Neural progenitor cell (in vitro differentiated cells): ENCODE data around the gene MUC6. TPM values are rescaled to one million over a fixed set of nuclear protein-coding genes. Genes with fewer than 3 reads are reported as not detected.

Experiments used
- DNase-seq: peaks from one replicate; pipeline ENCODE4 v3.0.0-alpha.2; 2016; ENCODE audit warnings: low spot score
- H2AFZ ChIP-seq: fragments of 200-600 bp; sonication (generic); replicated peaks from 2 replicates; pipeline ENCODE4 v1.6.1; 2016; ENCODE audit warnings: antibody characterized with exemption
- H3F3A ChIP-seq: fragments of 200-600 bp; sonication (generic); 2 replicates; pipeline ENCODE4 v1.6.1; 2016; ENCODE audit warnings: antibody characterized with exemption, low read depth
- H3K27ac ChIP-seq: fragments of 200-600 bp; sonication (generic); 2 replicates; pipeline ENCODE4 v1.5.1; 2016; ENCODE audit warnings: mild to moderate bottlenecking
- H3K27me3 ChIP-seq: fragments of 200-600 bp; sonication (generic); 2 replicates; pipeline ENCODE4 v1.6.1; 2016; ENCODE audit warnings: mild to moderate bottlenecking, moderate library complexity
- H3K36me3 ChIP-seq: fragments of 200-600 bp; sonication (generic); 2 replicates; pipeline ENCODE4 v1.5.1; 2016
- H3K4me1 ChIP-seq: fragments of 200-600 bp; sonication (generic); 2 replicates; pipeline ENCODE4 v1.6.1; 2016; ENCODE audit warnings: mixed run types
- H3K4me2 ChIP-seq: fragments of 200-600 bp; sonication (generic); 2 replicates; pipeline ENCODE4 v1.6.1; 2016
- H3K4me3 ChIP-seq: fragments of 200-600 bp; sonication (generic); 2 replicates; pipeline ENCODE4 v1.5.1; 2016
- H3K79me2 ChIP-seq: fragments of 200-600 bp; sonication (generic); 2 replicates; pipeline ENCODE4 v1.6.1; 2016; ENCODE audit warnings: low read depth
- H3K9ac ChIP-seq: fragments of 200-600 bp; sonication (generic); 2 replicates; pipeline ENCODE4 v1.6.1; 2016
- H3K9me3 ChIP-seq: fragments of 200-600 bp; sonication (generic); 2 replicates; pipeline ENCODE4 v1.5.1; 2016; ENCODE audit warnings: low read depth
- H4K20me1 ChIP-seq: fragments of 200-600 bp; sonication (generic); 2 replicates; pipeline ENCODE4 v1.6.1; 2016; ENCODE audit warnings: low read depth
- H3K27ac Mint-ChIP-seq: 3 replicates; pipeline ENCODE4 v1.8.0; 2021; ENCODE audit warnings: mixed read lengths
- H3K27me3 Mint-ChIP-seq: 2 replicates; pipeline ENCODE4 v1.8.0; 2022; ENCODE audit warnings: low read depth, mild to moderate bottlenecking, inconsistent platforms, moderate library complexity, mixed read lengths; ENCODE audit not compliant: insufficient read depth
- H3K36me3 Mint-ChIP-seq: 3 replicates; pipeline ENCODE4 v1.8.0; 2021; ENCODE audit warnings: mixed read lengths
- H3K4me1 Mint-ChIP-seq: 3 replicates; pipeline ENCODE4 v1.8.0; 2021; ENCODE audit warnings: mixed read lengths
- H3K4me3 Mint-ChIP-seq: 3 replicates; pipeline ENCODE4 v1.8.0; 2021; ENCODE audit warnings: mild to moderate bottlenecking, moderate library complexity, mixed read lengths
- H3K9me3 Mint-ChIP-seq: 3 replicates; pipeline ENCODE4 v1.8.0; 2020; ENCODE audit warnings: mixed read lengths
- CTCF ChIP-seq: fragments of 200-600 bp; sonication (generic); IDR thresholded peaks from 2 replicates; pipeline ENCODE4 v1.5.1; 2017; ENCODE audit warnings: antibody characterized with exemption, mild to moderate bottlenecking
- EZH2 ChIP-seq: fragments of 200-600 bp; sonication (generic); IDR thresholded peaks from 2 replicates; pipeline ENCODE4 v1.6.1; 2017; ENCODE audit warnings: antibody characterized with exemption, mild to moderate bottlenecking, moderate library complexity
- EZH2phosphoT487 ChIP-seq: fragments of 200-600 bp; sonication (generic); IDR thresholded peaks from 2 replicates; pipeline ENCODE4 v1.6.1; 2017; ENCODE audit warnings: antibody characterized with exemption
- total RNA-seq: library from RNA; depleted of rRNA; stranded (reverse); fragments of >200 nt; gene quantifications from 2 replicates; pipeline ENCODE4 v1.2.3, GENCODE V29; 2015; ENCODE audit warnings: low replicate concordance

The MUC6 gene
- total RNA-seq, 1 donor from 2014 or later = not detected

- H3K36me3 ChIP-seq = no peaks in the 10 kb centered on the region
- no peaks in the 10 kb centered on the region for H3K79me2 ChIP-seq
- no peaks in the 10 kb centered on the region for H3K27me3 ChIP-seq
- H3F3A ChIP-seq = no peaks in the 10 kb centered on the region
- H2AFZ ChIP-seq = no peak overlapping the region
- H3K4me1 ChIP-seq = no peaks in the 10 kb centered on the region
- H3K4me2 ChIP-seq = no peak overlapping the region
- H3K9ac ChIP-seq = no peak overlapping the region
- H3K9me3 ChIP-seq = no peaks in the 10 kb centered on the region
- no peak overlapping the region for H3K4me3 ChIP-seq
- H4K20me1 ChIP-seq = no peaks in the 10 kb centered on the region
- no peaks in the 10 kb centered on the region for H3K36me3 Mint-ChIP-seq
- DNase-seq = no peak
- no peaks in the 10 kb centered on the region for H3K4me1 Mint-ChIP-seq
- no peak overlapping the region for H3K4me3 Mint-ChIP-seq
- H3K27ac ChIP-seq = no peak overlapping the region
- TF ChIP-seq EZH2phosphoT487 = no peak
- no peak for TF ChIP-seq EZH2
- TF ChIP-seq CTCF = no peak
- H3K27ac Mint-ChIP-seq = no peak overlapping the region
- no peaks in the 10 kb centered on the region for H3K9me3 Mint-ChIP-seq
- H3K27me3 Mint-ChIP-seq = peaks cover 2% of the 10 kb centered on the region
These were observed 47.4 kb upstream of the MUC6 start for GRCh38 chr11:1083621-1084551.

- no peaks in the 10 kb centered on the region for H3K36me3 Mint-ChIP-seq
- Histone ChIP-seq H3K4me1 (no peaks in the 10 kb centered on the region), H3K27ac (no peak overlapping the region), H3K9me3 (no peaks in the 10 kb centered on the region), H3K79me2 (no peaks in the 10 kb centered on the region), H3K4me2 (no peak overlapping the region), H2AFZ (no peak overlapping the region), H3F3A (no peaks in the 10 kb centered on the region), H4K20me1 (no peaks in the 10 kb centered on the region), H3K9ac (no peak overlapping the region), H3K36me3 (no peaks in the 10 kb centered on the region), H3K27me3 (no peaks in the 10 kb centered on the region), H3K4me3 (no peak overlapping the region)
- no peaks in the 10 kb centered on the region for H3K4me1 Mint-ChIP-seq
- peaks cover 2% of the 10 kb centered on the region for H3K27me3 Mint-ChIP-seq
- DNase-seq = no peak
- no peak overlapping the region for H3K4me3 Mint-ChIP-seq
- no peaks in the 10 kb centered on the region for H3K9me3 Mint-ChIP-seq
- no peak overlapping the region for H3K27ac Mint-ChIP-seq
- no peak for TF ChIP-seq EZH2
- TF ChIP-seq CTCF = no peak
- TF ChIP-seq EZH2phosphoT487 = no peak
These were observed 46.5 kb upstream of the MUC6 start for GRCh38 chr11:1082728-1083620.

- Histone ChIP-seq H3K36me3 (no peaks in the 10 kb centered on the region), H3F3A (no peaks in the 10 kb centered on the region), H3K9ac (no peak overlapping the region), H4K20me1 (no peaks in the 10 kb centered on the region), H3K27me3 (no peaks in the 10 kb centered on the region), H3K4me3 (no peak overlapping the region), H3K79me2 (no peaks in the 10 kb centered on the region), H3K4me1 (no peaks in the 10 kb centered on the region), H3K9me3 (no peaks in the 10 kb centered on the region), H3K27ac (no peak overlapping the region), H2AFZ (no peak overlapping the region), H3K4me2 (no peak overlapping the region)
- Mint-ChIP-seq H3K4me1 (no peaks in the 10 kb centered on the region), H3K4me3 (no peak overlapping the region), H3K36me3 (no peaks in the 10 kb centered on the region), H3K9me3 (no peaks in the 10 kb centered on the region), H3K27me3 (peaks cover 2% of the 10 kb centered on the region), H3K27ac (no peak overlapping the region)
- no peak for TF ChIP-seq EZH2phosphoT487
- no peak for TF ChIP-seq EZH2
- no peak for TF ChIP-seq CTCF
- no peak for DNase-seq
These were observed 45.8 kb upstream of the MUC6 start for GRCh38 chr11:1082346-1082727.
